ENCODE measurements around the gene ATP10A.
"Not testable (repeated sequence)": the region's sequence is repeated elsewhere in the genome, so short reads cannot be mapped to it uniquely, and the experiment has no call there.

Gene ATP10A

DNA sequence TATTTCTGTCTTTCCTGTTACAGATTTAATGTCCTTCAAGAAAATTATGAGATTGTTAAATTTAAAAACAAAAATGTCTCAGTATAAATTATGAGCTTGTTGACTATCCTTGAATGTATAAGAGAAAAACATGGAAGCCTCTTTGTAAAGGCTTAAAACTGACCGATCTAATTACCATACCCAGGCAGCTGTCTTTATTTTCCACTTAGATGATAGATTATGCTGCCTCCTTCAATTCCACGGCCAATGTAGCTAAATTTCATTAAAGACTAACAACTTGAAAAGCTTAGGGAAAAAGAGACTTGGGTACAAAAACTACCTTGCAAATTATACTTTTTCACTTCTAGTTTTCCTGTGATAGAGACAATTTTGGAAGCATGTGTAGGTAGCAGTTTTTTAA, 88.3 kb downstream of the ATP10A start:
- Histone ChIP-seq H3K36me3 (peaks cover 0 to 9% (median under 1%) of the 10 kb centered on the region in 11 experiments; a peak in 8 of 22 replicates), H3K4me1 (peaks cover 43 to 88% (median 66%) of the 10 kb centered on the region in 10 experiments), H4K20me1 (no peaks in the 10 kb centered on the region; a peak in 2 of 22 replicates), H3K27ac (peak overlapping the region in 2 of 11 experiments; percentile 31 to 43; a peak in 3 of 22 replicates), H3K27me3 (peaks cover 0 to 3% (median 0%) of the 10 kb centered on the region in 11 experiments; a peak in 2 of 22 replicates), H3K9ac (no peak overlapping the region), H3K9me3 (replicated peaks in 1 of 11) (no peaks in the 10 kb centered on the region), H3K4me2 (peak overlapping the region; percentile 59 to 78 (median 64); a peak in 21 of 22 replicates), H3K4me3 (no peak overlapping the region)
- TF ChIP-seq Cebpa-rat (IDR thresholded peaks at IDR 0.05), result no peak

GRCh38 chr15:25773248-25773647, 89.9 kb downstream of the ATP10A start:
- Histone ChIP-seq H3K9me3 (replicated peaks in 1 of 11) (no peaks in the 10 kb centered on the region), H3K36me3 (peaks cover 0 to 10% (median 0%) of the 10 kb centered on the region in 11 experiments; a peak in 4 of 22 replicates), H3K4me1 (peaks cover 32 to 73% (median 55%) of the 10 kb centered on the region in 10 experiments), H3K27ac (no peak overlapping the region), H4K20me1 (no peaks in the 10 kb centered on the region; a peak in 2 of 22 replicates), H3K27me3 (peaks cover 0 to 3% (median 0%) of the 10 kb centered on the region in 11 experiments; a peak in 2 of 22 replicates), H3K4me3 (no peak overlapping the region), H3K4me2 (peak overlapping the region; percentile 40 to 71 (median 64)), H3K9ac (no peak overlapping the region)
- no peak for TF ChIP-seq Cebpa-rat (IDR thresholded peaks at IDR 0.05)

DNA sequence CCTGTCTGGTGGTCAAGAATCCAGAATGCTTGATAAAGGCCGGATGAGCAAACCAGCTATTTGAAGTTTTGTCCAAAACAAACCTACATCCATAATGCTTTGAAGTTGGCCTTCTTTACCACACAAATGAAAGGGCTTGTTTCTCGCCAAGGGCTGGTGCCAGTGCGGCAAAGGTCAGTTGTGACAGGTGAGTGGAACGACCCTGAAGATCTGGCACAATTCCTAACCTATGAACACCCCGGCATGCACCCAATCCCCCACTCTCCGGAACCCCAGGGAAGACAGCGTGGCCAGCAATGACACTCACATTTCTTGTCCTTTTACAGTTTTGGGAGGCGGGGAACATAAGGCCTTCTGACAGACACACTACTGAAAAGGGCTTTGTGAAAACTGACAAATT, 90.6 kb downstream of the ATP10A start:
- H3K4me3 ChIP-seq, result no peak overlapping the region
- H3K9ac ChIP-seq, result no peak overlapping the region
- peaks cover 0 to 18% (median 0%) of the 10 kb centered on the region in 11 experiments; a peak in 9 of 22 replicates for H3K36me3 ChIP-seq
- no peak overlapping the region for H3K27ac ChIP-seq
- H4K20me1 ChIP-seq, result no peaks in the 10 kb centered on the region; a peak in 2 of 22 replicates
- peak overlapping the region in 10 of 11 experiments; percentile 51 to 71 (median 65); a peak in 21 of 22 replicates for H3K4me2 ChIP-seq
- H3K9me3 ChIP-seq (replicated peaks in 1 of 11), result peaks cover 0 to 4% (median 0%) of the 10 kb centered on the region in 11 experiments; a peak in 3 of 22 replicates
- peaks cover 27 to 66% (median 47%) of the 10 kb centered on the region in 10 experiments for H3K4me1 ChIP-seq
- peaks cover 0 to 3% (median 0%) of the 10 kb centered on the region in 11 experiments; a peak in 2 of 22 replicates for H3K27me3 ChIP-seq
- TF ChIP-seq Cebpa-rat (IDR thresholded peaks at IDR 0.05), result no peak

DNA sequence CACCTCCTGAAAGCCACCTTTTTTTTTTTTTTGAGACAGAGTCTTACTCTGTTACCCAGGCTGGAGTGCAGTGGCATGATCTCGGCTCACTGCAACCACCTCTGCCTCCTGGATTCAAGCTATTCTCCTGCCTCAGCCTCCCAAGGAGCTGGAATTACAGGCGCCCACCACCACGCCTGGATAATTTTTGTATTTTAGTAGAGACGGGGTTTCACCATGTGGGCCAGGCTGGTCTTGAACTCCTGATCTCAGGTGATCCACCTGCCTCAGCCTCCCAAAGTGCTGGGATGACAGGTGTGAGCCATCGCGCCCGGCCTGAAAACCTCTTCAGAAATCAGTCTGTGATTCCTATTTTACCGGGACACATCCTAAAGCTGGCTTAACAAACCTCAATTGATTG, 91.4 kb downstream of the ATP10A start:
- H3K27ac ChIP-seq, H3K9ac ChIP-seq, H3K27me3 ChIP-seq, H3K4me3 ChIP-seq, H4K20me1 ChIP-seq: not testable (repeated sequence)
- peaks cover 27 to 58% (median 44%) of the 10 kb centered on the region in 10 experiments for H3K4me1 ChIP-seq
- peaks cover 0 to 11% (median under 1%) of the 10 kb centered on the region in 11 experiments; a peak in 6 of 22 replicates for H3K9me3 ChIP-seq (replicated peaks in 1 of 11)
- peaks cover 0 to 26% (median 6%) of the 10 kb centered on the region in 11 experiments; a peak in 11 of 22 replicates for H3K36me3 ChIP-seq
- H3K4me2 ChIP-seq, result peak overlapping the region in 7 of 11 experiments; percentile 51 to 68 (median 64); a peak in 11 of 22 replicates

DNA sequence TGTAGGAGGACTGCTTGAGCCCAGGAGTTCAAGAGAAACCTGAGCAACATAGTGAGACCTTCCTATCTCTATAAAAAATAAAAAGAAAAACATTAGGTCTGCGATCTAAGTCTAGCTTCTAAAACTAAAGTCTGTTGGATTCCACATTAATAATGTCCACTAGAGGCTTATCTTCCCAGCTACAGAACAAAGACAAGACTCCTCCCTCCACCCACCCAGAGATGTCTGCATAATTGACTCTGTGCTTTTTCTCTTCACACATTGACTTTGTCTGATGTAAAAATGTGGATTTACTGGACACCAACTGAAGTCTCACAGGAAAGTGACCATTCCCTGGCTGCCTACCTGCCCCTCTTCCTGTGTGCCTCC, 91.8 kb downstream of the ATP10A start:
- Histone ChIP-seq H3K36me3 (peaks cover 0 to 30% (median 7%) of the 10 kb centered on the region in 11 experiments; a peak in 13 of 22 replicates), H3K9me3 (replicated peaks in 1 of 11) (peaks cover 1 to 15% (median 5%) of the 10 kb centered on the region in 11 experiments; a peak in 15 of 22 replicates), H3K9ac (no peak overlapping the region), H4K20me1 (no peaks in the 10 kb centered on the region; a peak in 1 of 22 replicates), H3K27ac (no peak overlapping the region), H3K4me2 (peak overlapping the region in 4 of 11 experiments; percentile 58 to 68 (median 66); a peak in 2 of 22 replicates), H3K4me3 (no peak overlapping the region), H3K27me3 (peaks cover 0 to 3% (median 0%) of the 10 kb centered on the region in 11 experiments; a peak in 2 of 22 replicates), H3K4me1 (peaks cover 27 to 56% (median 44%) of the 10 kb centered on the region in 10 experiments)
- no peak for TF ChIP-seq Cebpa-rat (IDR thresholded peaks at IDR 0.05)

DNA sequence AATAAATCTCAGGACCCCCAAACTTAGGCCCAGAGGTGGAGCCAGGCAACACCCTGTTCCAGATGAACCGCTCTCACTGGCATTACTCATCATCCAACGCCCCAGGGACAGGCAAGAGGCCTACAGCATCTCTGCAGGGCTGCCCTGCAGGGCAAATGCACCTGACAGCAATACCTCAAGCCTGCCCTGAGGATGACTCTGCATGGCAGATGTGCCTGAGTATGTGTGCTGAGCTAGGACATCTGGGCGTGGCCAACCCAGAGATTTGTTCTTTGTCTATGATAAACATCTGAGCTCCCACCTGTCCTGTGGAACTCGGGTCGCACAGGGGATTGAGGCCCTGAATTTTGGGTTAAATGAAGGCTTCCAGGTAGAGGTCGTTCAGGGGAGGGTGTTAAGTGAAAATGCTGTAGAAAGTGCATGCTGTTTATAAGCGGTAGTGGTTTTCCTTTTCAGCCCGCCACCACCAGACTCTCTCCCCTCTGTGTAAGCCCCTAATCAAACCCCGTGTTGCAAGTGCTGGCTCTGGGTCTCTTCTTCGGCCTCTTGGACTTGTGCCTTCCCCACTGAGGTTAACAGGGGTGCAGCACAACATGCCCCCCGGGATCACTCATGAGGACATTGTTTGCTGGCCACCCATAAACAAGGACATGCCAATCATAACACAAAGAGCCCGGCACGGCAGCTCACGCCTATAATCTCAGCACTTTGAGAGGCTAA, 92.3 kb downstream of the ATP10A start:
- H3K36me3 ChIP-seq, result peaks cover 0 to 35% (median 11%) of the 10 kb centered on the region in 11 experiments; a peak in 15 of 22 replicates
- H4K20me1 ChIP-seq, result no peaks in the 10 kb centered on the region; a peak in 1 of 22 replicates
- no peak overlapping the region for H3K4me2 ChIP-seq
- no peak overlapping the region for H3K4me3 ChIP-seq
- H3K27ac ChIP-seq, result no peak overlapping the region
- TF ChIP-seq Cebpa-rat (IDR thresholded peaks at IDR 0.05), result no peak
- H3K9ac ChIP-seq, result no peak overlapping the region
- H3K27me3 ChIP-seq, result peaks cover 0 to 3% (median 0%) of the 10 kb centered on the region in 11 experiments; a peak in 2 of 22 replicates
- H3K9me3 ChIP-seq (replicated peaks in 1 of 11), result peaks cover 7 to 21% (median 10%) of the 10 kb centered on the region in 11 experiments; a peak in 20 of 22 replicates
- peaks cover 26 to 52% (median 42%) of the 10 kb centered on the region in 10 experiments for H3K4me1 ChIP-seq

DNA sequence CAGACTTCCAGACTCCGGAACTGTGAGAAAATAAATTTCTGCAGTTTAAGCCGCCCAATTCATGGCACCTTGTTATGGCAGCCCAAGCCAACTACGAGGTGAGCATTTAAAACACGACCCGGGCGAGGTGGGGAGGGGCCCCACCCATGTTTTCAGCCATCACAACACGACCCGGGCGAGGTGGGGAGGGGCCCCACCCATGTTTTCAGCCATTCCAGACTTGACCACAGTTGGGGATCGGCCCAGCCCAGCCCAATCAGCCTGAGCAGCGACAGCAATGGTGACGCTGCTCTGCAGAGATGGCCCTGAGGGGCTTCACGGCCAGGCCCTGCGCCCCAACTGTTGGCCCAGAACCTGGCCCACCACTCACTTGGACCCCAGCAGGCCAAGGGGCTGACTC, 93.1 kb downstream of the ATP10A start:
- no peak overlapping the region for H3K4me2 ChIP-seq
- H4K20me1 ChIP-seq, result no peaks in the 10 kb centered on the region; a peak in 1 of 22 replicates
- TF ChIP-seq Cebpa-rat (IDR thresholded peaks at IDR 0.05), result no peak
- no peaks in the 10 kb centered on the region; a peak in 1 of 22 replicates for H3K27me3 ChIP-seq
- no peak overlapping the region for H3K27ac ChIP-seq
- peaks cover 0 to 43% (median 16%) of the 10 kb centered on the region in 11 experiments; a peak in 15 of 22 replicates for H3K36me3 ChIP-seq
- no peak overlapping the region for H3K9ac ChIP-seq
- H3K4me1 ChIP-seq, result peaks cover 18 to 44% (median 34%) of the 10 kb centered on the region in 10 experiments
- no peak overlapping the region for H3K4me3 ChIP-seq
- peaks cover 12 to 26% (median 15%) of the 10 kb centered on the region in 11 experiments; a peak in 20 of 22 replicates for H3K9me3 ChIP-seq (replicated peaks in 1 of 11)

- no peak overlapping the region for H3K27ac ChIP-seq
- no peak overlapping the region for H3K9ac ChIP-seq
- H3K27me3 ChIP-seq, result no peaks in the 10 kb centered on the region
- no peak overlapping the region for H3K4me2 ChIP-seq
- H4K20me1 ChIP-seq, result no peaks in the 10 kb centered on the region; a peak in 1 of 22 replicates
- H3K4me3 ChIP-seq, result no peak overlapping the region
- H3K9me3 ChIP-seq (replicated peaks in 1 of 11), result peaks cover 12 to 27% (median 17%) of the 10 kb centered on the region in 11 experiments; a peak in 20 of 22 replicates
- TF ChIP-seq Cebpa-rat (IDR thresholded peaks at IDR 0.05), result no peak
- H3K36me3 ChIP-seq, result peaks cover 0 to 53% (median 16%) of the 10 kb centered on the region in 11 experiments; a peak in 15 of 22 replicates
- peaks cover 9 to 44% (median 27%) of the 10 kb centered on the region in 10 experiments for H3K4me1 ChIP-seq
Observed at GRCh38 chr15:25768271-25768670, 94.9 kb downstream of the ATP10A start.
